Mucosa of stomach (tissue), 1 donor: ENCODE measurements around the gene PROSER3.

Experiments
- H3K27me3 ChIP-seq: one replicate; pipeline ENCODE4 v1.7.0; 2013; ENCODE audit warnings: mild to moderate bottlenecking, low read length; ENCODE audit not compliant: control insufficient read depth, insufficient read depth
- H3K36me3 ChIP-seq: one replicate; pipeline ENCODE4 v1.7.0; 2013; ENCODE audit warnings: low read length; ENCODE audit not compliant: control insufficient read depth, insufficient read depth
- H3K4me1 ChIP-seq: one replicate; pipeline ENCODE4 v1.7.0; 2013; ENCODE audit warnings: mild to moderate bottlenecking, low read length; ENCODE audit not compliant: control insufficient read depth, insufficient read depth
- H3K4me3 ChIP-seq: one replicate; pipeline ENCODE4 v1.7.0; 2013; ENCODE audit warnings: low read length
- H3K9ac ChIP-seq: one replicate; pipeline ENCODE4 v1.7.0; 2013; ENCODE audit warnings: mild to moderate bottlenecking, low read length, moderate library complexity
- H3K9me3 ChIP-seq: one replicate; pipeline ENCODE4 v1.7.0; 2013; ENCODE audit warnings: mild to moderate bottlenecking, low read length, moderate library complexity; ENCODE audit not compliant: control insufficient read depth
- donor health status: Pancreatic carcinoma.

The PROSER3 gene

DNA sequence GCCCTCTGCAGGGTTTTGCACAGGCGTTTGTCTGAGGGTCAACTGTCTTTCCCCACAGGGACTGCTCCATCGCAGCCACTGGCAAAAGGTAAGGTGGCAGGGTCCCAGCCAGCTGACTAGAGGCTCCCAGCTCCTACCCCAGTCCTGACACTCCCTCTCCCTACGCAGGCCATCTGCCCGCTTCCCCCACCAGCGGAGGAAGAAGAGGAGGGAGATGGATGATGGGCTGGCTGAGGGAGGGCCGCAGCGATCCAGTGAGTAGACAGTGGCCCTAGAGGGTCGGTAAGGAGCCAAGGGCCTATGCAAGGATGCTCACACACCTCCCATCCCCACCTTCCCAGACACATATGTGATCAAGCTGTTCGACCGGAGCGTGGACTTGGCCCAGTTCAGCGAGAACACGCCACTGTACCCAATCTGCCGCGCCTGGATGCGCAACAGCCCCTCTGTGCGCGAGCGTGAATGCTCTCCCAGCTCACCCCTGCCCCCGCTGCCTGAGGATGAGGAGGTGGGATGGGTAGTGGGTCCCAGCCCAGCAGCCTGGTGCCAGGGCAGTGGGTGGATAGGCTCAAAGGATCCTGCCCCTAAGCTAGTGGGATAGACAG lies 5.1 kb upstream of the PROSER3 start:
- no peak overlapping the region for H3K9ac ChIP-seq
- no peak overlapping the region for H3K4me3 ChIP-seq
- peaks cover 12% of the 10 kb centered on the region for H3K36me3 ChIP-seq
- peaks cover 18% of the 10 kb centered on the region for H3K27me3 ChIP-seq
- H3K9me3 ChIP-seq = no peaks in the 10 kb centered on the region
- peaks cover 37% of the 10 kb centered on the region for H3K4me1 ChIP-seq

- no peaks in the 10 kb centered on the region for H3K9me3 ChIP-seq
- H3K4me3 ChIP-seq = no peak overlapping the region
- peaks cover 18% of the 10 kb centered on the region for H3K27me3 ChIP-seq
- H3K4me1 ChIP-seq = peaks cover 36% of the 10 kb centered on the region
- H3K9ac ChIP-seq = no peak overlapping the region
- H3K36me3 ChIP-seq = peaks cover 12% of the 10 kb centered on the region
Observed at GRCh38 chr19:35753634-35754369, 4.2 kb upstream of the PROSER3 start.

DNA sequence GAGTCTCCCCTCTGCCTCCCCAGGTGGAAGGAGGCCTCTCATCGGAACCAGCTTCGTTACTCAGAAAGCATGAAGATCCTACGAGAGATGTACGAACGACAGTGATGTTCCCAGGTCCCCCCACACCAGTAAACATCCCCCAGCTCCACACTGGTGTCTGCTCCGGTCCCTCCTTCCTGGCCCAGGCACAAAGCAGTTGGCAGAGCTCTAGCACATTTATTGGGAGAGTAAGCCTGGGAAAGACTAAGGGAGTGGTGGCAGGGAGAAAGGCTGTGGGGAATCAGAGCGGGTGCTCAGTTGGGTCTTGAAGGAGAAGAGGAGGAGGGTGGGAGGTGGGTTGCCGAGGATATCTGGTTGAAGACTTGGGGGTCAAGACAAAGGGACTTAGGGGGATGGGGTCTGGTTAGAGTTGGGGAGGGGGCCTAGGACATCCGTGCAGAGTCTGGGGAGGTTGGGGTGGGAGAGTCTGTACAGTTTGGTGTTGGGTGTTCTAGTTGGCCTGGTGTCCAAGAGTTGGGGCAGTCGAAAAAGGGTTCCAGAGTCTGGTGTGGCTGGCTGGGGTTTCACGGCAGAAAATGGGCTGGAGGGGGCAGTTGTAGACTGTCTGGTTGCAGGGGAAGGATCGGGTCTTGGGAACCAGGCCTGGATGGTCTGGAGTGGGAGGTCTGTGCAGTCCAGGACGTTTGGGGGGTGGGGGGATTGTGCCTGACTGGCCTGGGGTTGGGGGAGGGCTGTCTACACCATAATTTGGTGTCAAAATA lies 3.4 kb upstream of the PROSER3 start:
- peaks cover 37% of the 10 kb centered on the region for H3K4me1 ChIP-seq
- no peak overlapping the region for H3K4me3 ChIP-seq
- peaks cover 18% of the 10 kb centered on the region for H3K27me3 ChIP-seq
- no peaks in the 10 kb centered on the region for H3K9me3 ChIP-seq
- H3K36me3 ChIP-seq = peaks cover 12% of the 10 kb centered on the region
- H3K9ac ChIP-seq = no peak overlapping the region

DNA sequence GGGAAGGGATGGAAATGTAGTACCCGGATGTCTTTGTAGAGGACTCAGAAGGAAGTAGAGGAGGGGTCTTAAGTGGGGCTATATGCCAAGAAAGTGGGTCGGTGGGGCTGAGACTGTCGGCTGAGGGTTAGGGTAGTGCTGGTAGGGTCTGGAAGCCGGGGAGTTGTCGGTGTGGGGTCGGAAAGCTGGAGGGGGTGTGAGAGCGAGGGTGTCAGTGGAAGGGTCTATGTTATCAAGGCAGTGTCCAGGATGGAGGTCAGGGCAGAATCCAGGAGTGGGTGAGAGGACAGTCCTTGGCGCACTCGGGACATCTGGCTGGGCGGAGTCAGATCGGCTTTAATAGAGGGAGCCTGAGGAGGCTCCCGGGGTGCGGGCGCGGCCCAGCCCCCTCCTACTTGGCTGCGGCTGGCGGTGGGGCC lies 2.8 kb upstream of the PROSER3 start:
- Histone ChIP-seq H3K4me3 (no peak overlapping the region), H3K9ac (peak overlapping the region; percentile 50)

DNA sequence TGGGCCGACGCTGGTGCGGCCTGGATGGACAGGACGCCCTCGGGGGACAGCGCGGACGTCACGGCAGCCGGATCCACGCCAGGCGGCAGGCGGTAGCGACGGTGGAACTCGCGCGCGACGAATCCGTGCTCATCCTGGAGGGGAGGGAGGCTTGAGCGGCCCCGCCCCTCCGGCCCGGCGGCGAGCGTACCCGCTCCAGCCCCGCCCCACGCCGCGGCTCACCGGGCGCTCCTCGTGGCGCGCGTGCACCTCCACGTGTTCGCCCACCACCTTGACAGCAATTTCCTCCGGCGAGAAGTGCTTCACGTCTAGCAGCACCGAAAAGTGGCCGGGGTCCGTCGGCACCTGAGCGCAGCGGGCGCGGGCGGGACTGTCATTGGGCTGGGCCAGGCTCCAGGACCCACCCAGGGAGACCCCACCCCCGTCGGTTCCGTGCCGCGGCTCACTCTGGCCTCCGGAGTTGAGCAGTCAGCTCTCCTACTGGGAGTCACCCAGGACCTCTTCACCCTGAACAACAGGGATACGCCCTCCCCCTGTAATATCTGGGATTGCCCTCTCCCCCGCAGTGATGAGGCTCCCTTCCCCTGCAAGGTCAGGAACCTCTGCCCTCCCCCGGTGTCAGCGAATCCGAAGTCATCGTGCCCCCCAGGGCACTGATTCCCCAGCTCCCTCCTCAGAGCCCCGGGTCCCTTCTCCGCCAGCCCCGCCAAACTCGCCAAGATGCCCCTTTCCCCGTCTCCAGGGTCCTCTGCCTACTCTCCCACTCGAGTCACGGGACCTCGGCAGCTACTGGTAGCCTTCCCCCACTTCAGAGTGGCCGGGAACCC lies 2.2 kb upstream of the PROSER3 start:
- Histone ChIP-seq H3K36me3 (peaks cover 12% of the 10 kb centered on the region), H3K9me3 (no peaks in the 10 kb centered on the region), H3K9ac (peak overlapping the region; percentile 50), H3K4me3 (peak overlapping the region; percentile 8), H3K4me1 (peaks cover 37% of the 10 kb centered on the region), H3K27me3 (peaks cover 18% of the 10 kb centered on the region)

More for the DNA sequence above, 2.8 kb upstream of the PROSER3 start:
- H3K36me3 ChIP-seq = peaks cover 12% of the 10 kb centered on the region
- H3K27me3 ChIP-seq = peaks cover 18% of the 10 kb centered on the region
- H3K4me1 ChIP-seq = peaks cover 37% of the 10 kb centered on the region
- no peaks in the 10 kb centered on the region for H3K9me3 ChIP-seq

DNA sequence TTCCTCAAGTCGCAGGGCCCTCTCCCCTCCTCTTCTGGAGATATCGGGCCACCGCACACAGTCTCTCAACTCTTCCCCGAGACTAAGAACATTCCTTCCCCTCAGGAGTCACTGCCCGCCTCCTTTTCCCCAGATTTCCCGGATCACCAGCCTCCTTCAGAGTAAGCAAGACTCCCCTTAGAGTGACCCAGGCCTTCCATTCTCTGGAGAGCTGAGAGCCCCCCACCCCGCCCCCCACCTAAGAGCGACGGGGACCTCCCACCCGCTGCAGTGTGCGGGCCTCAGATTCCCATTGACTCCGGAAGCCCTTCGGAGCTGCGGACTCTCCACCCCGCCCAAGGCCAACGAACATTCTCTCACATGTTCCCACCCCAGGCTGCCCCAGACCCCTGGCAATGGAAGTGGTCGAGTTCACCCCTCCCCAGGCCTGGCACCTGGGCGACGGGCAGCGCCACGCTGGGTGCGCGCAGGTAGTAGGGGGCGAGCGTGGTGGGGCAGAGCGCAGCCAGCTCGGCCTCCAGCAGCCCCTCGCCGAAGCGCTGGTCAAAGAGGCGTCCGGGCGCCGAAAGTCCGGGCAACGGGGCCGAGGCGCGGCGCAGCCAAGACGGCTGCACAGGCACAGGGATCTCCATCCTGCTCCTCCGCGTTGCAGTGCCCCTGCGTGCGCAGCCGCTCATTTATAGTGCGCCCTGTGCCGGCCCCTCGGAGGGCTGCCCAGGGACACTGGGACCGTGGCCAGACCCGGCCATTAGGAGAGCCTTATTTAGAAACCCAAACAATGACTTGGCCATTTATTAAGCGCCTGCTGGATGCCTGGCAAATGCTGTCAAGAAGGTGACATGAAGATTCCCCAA lies 1.4 kb upstream of the PROSER3 start, which contains the start of gene HSPB6:
Gene HSPB6, minus strand, starts transcription at position 653 of the 854 bp plus-strand sequence. Its CDS starts 21 bp downstream, at position 632.
- H3K27me3 ChIP-seq = peaks cover 18% of the 10 kb centered on the region
- H3K9ac ChIP-seq = peak within 1 kb of the TSS; percentile 54
- peaks cover 37% of the 10 kb centered on the region for H3K4me1 ChIP-seq
- peaks cover 12% of the 10 kb centered on the region for H3K36me3 ChIP-seq
- no peaks in the 10 kb centered on the region for H3K9me3 ChIP-seq
- H3K4me3 ChIP-seq = peak within 1 kb of the TSS; percentile 25

GRCh38 chr19:35757231-35757748 lies 686 bp upstream of the PROSER3 start:
- H3K4me1 ChIP-seq = peaks cover 37% of the 10 kb centered on the region
- H3K27me3 ChIP-seq = peaks cover 18% of the 10 kb centered on the region
- peak overlapping the region; percentile 25 for H3K4me3 ChIP-seq
- peaks cover 12% of the 10 kb centered on the region for H3K36me3 ChIP-seq
- peak overlapping the region; percentile 54 for H3K9ac ChIP-seq
- H3K9me3 ChIP-seq = no peaks in the 10 kb centered on the region

GRCh38 chr19:35759697-35760096 lies 1.7 kb downstream of the PROSER3 start:
- no peak overlapping the region for H3K9ac ChIP-seq
- no peak overlapping the region for H3K4me3 ChIP-seq
- peaks cover 37% of the 10 kb centered on the region for H3K4me1 ChIP-seq
- H3K27me3 ChIP-seq = peaks cover 18% of the 10 kb centered on the region
- H3K36me3 ChIP-seq = no peaks in the 10 kb centered on the region
- no peaks in the 10 kb centered on the region for H3K9me3 ChIP-seq

DNA sequence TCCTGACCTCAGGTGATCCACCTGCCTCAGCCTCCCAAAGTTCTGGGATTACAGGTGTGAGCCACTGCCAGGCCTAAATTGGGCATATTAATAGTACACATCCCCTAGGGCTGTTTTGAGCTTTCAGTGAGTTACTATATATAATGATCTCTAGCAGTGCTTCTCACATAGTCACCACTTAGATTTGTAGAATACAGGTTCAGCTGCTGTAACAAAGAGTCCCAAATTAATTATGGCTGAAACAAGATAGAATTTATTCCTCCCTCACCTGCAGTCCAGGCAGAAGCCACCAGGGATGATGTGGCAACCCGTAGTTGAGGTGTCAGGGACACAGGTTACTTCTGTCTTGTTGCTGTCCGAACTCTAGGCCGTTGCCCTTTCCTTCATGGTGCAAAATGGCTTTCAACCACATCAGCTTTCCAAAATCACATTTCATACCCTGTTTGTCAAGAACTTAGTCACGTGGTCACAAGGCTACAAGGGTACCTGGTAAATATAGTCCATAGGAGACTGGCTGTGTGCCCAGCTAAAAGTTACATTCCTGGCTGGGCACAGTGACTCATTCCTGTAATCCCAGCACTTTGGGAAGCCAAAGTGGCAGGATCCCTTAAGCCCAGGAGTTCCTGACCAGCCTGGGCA lies 2.9 kb downstream of the PROSER3 start:
- no peak overlapping the region for H3K9ac ChIP-seq
- H3K27me3 ChIP-seq = peaks cover 10% of the 10 kb centered on the region
- no peaks in the 10 kb centered on the region for H3K9me3 ChIP-seq
- H3K4me3 ChIP-seq = no peak overlapping the region
- H3K4me1 ChIP-seq = peaks cover 26% of the 10 kb centered on the region
- H3K36me3 ChIP-seq = no peaks in the 10 kb centered on the region

GRCh38 chr19:35764432-35765315 lies 6.7 kb downstream of the PROSER3 start:
- no peak overlapping the region for H3K4me3 ChIP-seq
- no peaks in the 10 kb centered on the region for H3K27me3 ChIP-seq
- H3K36me3 ChIP-seq = no peaks in the 10 kb centered on the region
- no peaks in the 10 kb centered on the region for H3K9me3 ChIP-seq
- H3K4me1 ChIP-seq = no peaks in the 10 kb centered on the region
- no peak overlapping the region for H3K9ac ChIP-seq
